Activated CD4-positive, CD25-positive, alpha-beta regulatory T cell treated with anti-CD3 and anti-CD28 coated beads, Interleukin-2, amount 50 U/mL, for 16 hours (primary cell): ENCODE results near the gene FCRLA.
"Not testable (repeated sequence)": the region's sequence is repeated elsewhere in the genome, so short reads cannot be mapped to it uniquely, and the experiment has no call there.

Experiments used
- DNase-seq: peaks from one replicate; pipeline ENCODE4 v3.0.0-alpha.2; 2020; ENCODE audit warnings: low read depth, low spot score

The FCRLA gene

DNA sequence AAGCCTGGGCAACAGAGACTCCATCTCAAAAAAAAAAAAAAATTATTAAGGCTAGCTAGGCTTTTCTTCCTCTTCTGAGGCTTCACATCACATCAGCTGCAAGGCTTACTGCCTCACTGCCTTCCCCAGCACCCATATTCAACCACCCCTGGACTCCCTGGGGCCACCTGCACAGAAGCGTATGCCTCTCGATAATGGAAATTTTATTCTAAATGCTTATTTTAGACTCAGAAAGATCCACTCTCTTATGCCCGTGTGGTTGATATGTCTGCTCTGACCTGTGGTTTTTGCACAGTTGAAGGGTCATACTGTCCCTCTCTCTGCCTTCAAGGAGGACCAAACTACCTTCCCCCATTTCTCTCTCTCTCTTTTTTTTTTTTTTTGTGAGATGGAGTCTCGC is 1.5 kb upstream of the FCRLA start:
- DNase-seq, result no peak

DNA sequence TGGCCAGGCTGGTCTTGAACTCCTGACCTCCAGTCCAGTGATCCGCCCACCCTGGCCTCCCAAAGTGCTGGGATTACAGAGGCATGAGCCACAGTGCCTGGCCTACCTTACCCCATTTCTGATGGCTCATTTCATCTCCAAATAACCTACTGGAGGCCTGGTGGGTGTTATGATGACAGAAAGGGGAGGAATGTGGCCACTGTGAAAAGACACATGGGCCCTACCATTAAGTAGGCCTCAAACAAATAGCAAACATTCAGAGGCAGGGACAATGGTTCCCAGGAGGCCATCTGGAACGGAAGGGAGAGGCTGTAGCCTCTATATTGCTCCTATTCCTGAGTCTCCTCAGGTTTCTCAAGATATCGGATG is 932 bp upstream of the FCRLA start:
- DNase-seq, result no peak

DNA sequence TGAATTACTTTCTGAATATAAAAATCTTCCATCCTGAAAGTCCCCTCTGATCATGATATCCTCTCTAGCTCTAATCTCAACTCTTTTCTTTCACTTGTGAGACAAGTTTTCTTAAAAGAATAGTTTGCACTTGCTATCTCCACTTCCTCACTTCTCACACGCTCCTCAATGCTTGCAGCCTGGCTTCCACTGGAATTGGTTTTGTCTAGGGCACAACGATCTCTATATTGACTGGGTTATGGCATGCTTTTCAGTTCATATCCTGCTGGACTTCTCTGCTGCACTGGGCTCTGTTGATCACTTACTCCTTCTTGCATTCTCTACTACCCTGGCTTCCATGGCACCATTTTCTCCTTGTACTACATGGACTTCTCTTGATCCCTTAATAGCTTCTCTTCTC is 474 bp downstream of the FCRLA start:
- DNase-seq, result no peak

DNA sequence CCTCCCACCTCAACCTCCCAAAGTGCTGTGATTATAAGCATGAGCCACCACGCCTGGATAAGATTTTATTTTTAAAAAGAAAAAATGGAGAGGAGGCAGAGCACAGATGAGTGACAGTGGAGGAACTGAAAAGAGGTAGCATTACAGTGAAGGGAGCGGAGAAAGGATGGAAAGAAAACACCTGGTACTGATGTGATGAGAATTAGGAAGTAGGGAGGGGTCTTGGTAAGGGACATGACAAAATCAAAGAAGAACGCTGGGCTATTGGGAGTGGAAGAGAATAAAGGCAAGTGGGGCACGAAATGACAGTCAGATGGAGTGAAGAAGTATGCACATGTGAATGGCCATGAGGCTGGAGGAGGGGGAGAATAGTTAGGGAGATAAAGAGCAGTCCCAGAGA is 2.3 kb downstream of the FCRLA start:
- DNase-seq, result no peak

DNA sequence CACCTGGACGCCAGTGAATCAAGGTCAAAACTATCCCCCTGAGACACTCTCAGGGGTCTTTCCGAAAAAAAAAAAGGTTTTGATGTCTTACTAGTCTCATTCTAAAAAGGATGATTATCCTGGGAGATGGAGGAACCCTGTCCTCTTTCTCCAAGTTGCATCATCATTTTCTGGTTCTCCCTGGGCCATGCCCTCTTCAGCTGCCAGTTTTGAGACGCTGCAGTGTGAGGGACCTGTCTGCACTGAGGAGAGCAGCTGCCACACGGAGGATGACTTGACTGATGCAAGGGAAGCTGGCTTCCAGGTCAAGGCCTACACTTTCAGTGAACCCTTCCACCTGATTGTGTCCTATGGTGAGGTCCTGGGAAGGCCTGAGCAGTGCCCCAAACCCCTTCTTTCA is 3.5 kb downstream of the FCRLA start:
- DNase-seq, result no peak

DNA sequence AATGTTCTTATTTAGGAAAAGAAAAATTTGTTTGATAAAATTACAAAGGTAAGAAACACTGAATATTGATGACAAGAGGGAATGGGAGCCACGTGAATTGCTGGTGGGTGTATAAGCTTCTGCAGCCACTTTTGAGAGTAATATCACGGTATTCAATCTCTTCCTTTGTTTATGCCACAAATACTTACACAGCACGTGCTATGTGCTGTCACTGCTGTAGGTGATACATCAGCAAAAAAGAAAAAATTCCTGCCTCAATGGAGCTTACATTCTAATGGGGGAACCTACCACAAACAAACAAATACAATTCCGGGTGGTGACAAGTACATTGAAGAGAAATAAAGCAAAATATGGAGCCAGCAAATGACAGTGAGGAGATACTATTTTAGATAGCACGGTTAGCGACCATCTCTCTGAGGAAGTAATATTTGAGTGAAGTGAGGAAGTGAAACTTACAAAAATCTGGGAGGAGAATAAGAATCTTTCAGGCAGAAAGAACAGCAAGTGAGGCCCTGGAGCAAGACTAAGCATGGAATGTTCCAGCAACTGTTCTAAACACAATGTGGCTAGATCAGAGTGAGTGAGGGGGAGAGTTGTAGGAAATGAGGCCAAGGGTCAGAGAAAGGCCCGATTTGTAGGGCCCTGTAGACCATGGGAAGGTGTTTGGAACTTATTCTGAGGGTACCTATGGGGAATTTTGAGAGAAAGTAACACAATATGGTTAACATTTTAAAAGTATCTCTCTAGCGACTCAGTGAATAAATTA is 11.7 kb downstream of the FCRLA start:
- no peak for DNase-seq

DNA sequence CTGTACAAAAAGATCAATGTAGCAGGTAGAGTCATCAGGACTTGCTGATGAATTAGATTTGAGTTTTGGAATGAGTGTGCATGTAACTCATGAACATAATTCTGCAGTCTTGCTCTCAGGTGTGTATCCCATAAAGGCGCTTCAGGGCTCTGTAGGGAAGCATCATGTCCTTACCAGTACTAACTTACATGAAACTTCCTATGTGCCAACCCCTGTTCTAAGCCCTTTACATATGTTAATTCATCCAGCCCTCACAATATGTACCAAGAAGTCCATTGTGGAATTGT is 12.2 kb downstream of the FCRLA start:
- DNase-seq, result no peak

DNA sequence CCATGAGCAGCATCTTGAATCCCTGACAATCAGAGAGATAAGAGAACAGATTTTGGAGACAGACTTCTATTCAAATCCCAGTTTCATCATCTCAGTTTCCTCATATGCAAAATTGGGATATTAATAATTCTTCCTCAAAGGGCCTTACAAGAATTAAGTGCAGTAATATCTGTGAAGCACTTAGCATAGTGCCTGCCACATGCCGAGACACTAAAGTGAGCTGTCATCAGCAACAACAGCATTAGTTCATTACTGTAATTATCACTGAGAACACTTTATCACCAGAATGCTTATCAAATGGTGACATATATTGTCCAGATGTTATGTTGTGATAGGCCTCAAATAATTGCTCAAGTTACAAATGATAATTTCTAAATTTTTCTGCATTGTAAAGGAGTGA is 13.4 kb downstream of the FCRLA start:
- DNase-seq, result no peak

DNA sequence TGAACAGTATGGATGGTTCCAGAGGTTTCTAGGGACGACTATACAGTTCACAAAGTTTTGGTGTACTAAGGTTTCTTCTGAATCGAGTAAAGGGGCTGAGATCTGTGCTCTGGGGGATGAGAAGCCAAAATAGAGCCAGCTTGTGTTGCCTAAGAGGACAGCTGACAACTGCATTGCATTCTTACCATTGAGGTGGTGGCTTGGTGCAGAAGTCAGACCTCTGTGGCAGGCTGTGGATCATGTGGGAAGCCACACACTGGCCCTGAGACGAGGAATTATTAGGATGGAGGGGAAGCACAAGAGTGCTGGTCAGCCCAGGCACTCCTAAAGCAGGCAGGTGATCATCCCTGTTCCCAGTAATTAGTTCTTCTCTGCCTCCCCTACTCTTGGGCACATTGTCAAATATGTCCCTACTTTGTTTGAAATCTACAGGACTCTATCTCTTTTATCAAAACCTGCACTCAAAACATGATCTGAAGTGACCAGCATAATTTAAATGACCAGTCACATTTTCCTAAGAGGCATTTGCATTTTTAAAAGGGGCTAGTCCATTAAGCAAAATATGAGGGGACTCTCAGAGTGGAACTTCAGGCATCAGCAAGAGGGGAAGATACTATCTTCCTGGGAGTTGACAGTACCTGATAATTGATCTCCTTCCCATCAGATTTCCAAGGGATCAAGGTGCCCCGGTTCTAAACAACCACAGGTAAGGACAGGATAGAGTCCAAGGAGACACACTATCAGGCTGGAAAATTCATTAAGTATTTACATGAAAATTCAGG is 14.1 kb downstream of the FCRLA start, which contains the start of gene FCRLB:
FCRLB (plus strand) TSS at position 589 of the 782 bp plus-strand sequence. CDS start 1,129 bp downstream, outside the sequence.
- DNase-seq, result no peak

DNA sequence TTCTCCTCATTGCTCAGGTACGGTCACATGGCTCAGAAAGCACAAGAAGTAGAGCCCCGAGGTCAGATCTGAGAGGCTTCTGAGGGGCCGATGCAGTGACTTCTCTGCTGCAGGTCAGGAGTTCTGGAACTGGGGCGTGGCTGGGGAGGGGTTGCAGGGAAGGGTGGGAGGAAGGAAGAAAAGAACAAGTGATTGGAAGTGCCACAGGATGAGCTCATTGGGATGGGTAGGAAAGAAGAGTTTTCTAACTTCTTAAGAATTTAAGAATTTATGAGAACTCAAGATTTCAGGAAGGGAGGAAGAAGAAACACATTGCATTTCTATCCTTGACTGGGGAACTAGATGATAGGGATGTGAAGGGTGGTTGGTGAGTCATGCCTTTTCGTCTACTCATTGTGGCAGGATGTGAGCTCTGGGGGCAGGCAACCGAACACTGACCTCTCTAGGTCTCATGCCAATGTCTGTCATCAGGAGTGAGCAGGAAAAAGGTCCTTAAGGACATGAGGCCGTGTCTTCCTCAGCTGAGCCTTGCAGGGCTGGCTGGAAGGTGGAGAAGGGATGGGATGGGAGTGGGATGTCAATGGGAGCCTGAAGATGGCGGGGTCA is 14.8 kb downstream of the FCRLA start:
- no peak for DNase-seq

DNA sequence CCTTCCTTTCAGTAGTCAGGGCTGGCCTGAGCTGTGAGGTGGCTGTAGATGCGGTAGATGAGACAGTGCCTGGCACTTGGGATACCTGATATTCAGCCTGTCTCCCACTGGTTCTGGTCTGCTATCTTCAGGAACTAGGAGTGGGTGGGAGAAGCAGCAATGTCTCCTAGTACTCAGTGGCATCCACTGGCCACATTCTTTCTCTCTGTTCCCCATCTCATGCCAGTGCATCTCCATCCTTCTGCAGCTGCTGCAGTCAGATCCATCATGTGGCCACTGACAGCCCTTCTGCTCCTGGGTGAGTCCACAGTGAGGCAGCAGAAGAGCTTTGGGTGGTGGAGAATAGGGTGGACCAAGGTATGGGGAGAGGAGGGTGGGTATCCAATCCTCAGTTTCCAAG is 15.4 kb downstream of the FCRLA start:
- DNase-seq, result no peak

DNA sequence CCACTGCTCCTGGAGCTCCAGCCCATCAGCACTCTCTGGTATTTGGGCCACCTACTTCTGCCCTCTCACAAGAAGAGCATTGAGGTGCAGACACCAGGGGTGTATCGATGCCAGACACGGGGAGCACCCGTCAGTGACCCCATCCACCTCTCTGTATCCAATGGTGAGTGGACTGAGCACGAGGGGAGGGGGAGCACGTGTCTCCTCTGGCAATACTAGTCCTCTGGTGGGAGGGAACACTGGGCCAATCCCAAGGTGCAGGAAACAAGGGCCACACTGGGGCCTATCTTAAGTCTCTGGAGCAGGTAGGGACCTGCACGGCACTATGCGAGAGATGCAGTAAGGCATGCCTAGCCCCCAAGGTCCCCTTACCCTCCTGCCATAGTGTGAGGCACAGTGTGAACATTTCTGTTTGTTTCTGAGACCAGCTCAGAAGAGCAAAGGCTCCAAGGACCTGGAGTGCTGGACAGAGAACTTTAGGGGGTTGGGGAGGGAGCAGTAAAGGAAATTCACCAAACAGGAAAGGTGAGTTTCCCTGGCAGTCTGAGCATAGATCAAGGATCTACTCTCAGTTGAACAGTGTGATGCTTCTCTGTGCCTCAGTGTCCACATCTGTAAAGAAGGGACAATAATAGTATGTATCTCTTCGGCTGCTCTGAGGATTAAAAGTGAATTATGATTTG is 16.6 kb downstream of the FCRLA start:
- no peak for DNase-seq

DNA sequence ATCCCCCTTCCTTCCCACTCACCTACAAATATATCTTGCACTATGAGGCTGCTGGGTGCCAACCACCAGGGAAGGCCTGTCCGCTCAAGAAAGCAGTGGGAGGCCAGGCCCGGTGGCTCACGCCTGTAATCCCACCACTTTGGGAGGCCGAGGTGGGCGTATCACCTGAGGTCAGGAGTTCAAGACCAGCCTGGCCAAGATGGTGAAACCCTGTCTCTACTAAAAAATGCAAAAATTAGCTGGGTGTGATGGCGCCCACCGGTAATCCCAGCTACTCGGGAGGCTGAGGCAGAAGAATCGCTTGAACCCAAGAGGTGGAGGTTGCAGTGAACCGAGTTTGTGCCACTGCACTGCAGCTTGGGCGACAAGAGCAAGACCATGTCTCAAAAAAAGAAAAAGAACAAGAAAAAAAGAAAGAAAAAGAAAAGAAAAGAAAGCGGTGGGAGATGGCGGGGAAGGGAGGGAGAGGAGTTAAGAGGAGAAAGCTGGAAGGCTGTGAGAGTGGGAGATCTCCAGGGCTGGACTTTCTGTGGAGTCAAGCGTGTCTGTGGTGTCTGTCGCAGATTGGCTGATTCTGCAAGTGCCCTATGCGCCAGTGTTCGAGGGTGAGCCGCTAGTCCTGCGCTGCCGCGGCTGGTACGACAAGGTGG is 18.4 kb downstream of the FCRLA start:
- not testable (repeated sequence) for DNase-seq

DNA sequence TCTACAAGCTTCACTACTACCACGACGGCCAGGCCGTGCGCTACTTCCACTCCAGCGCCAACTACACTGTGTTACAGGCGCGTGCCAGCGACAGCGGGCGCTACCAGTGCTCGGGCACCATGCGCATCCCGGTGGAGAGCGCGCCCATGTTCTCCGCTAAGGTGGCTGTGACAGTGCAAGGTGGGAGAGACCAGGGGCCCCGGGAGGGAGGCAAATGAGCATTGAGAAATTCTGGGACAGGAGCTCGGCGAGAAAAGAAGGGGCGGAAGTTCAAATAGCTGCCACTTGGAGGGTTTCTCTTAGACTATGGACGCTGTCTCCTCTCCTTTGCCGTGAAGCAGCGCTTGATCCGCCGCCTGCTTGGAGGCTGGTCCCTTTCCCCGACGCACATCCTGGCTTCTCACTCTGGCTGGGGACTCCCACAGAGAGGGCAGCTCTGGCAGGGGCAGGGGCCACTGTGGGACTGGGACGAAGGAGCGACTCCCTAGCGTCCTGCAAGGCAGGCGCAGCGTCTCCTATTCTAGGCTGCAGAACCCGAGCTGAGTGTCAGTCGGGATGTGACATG is 19.0 kb downstream of the FCRLA start:
- no peak for DNase-seq

DNA sequence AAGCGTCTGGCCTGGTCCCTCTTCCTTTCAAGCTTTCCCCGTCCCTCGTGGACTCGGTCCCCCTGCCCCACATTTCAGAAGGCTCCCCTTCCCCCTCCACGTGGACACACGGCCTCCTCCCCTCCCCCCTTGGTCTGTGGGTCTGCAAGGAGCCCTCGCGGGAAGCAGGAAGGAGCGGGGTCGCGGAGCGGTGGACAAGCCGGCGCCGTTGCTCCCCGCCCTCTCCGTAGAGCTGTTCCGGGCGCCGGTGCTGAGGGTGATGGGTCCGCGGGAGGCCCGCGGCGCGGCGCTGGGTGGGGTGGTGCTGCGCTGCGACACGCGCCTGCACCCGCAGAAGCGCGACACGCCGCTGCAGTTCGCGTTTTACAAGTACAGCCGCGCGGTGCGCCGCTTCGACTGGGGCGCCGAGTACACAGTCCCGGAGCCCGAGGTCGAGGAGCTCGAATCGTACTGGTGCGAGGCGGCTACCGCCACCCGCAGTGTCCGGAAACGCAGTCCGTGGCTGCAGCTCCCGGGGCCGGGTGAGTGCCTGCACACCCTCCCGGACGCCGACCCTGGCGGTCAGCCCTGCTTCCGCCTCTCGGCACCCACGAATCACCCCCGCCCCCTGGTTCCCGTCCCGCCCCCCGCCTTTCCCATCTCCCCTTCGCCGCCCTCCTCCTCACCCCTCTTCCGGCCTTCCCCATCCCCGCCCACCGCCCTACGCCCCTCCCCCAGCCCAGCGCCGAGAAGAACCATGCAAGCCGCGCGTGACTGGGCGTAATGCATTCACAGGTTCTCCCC is 19.6 kb downstream of the FCRLA start:
- DNase-seq, result no peak

DNA sequence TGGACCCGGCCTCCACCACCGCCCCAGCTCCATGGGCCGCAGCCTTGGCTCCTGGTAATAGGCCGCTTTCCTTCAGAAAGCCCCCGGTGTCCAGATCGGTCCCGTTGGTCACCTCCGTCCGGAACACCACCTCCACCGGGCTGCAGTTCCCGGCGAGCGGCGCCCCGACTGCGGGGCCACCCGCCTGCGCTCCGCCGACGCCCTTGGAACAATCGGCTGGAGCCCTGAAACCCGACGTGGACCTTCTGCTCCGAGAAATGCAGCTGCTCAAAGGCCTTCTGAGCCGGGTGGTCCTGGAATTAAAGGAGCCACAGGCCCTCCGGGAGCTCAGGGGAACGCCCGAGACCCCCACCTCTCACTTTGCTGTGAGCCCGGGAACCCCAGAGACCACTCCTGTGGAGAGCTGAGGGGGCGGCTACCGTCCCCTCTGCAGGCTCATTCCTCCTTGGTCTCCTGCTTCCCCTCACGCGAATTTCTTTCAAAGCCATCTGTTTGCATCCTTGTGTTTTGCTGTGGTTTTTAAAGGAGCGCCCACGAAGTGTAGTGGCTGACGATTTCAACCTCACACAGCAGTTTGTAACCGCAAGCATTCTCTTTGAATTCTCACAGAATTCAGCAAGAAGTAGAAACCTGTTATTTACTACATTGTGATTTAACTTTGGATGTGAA is 20.4 kb downstream of the FCRLA start:
- no peak for DNase-seq

DNA sequence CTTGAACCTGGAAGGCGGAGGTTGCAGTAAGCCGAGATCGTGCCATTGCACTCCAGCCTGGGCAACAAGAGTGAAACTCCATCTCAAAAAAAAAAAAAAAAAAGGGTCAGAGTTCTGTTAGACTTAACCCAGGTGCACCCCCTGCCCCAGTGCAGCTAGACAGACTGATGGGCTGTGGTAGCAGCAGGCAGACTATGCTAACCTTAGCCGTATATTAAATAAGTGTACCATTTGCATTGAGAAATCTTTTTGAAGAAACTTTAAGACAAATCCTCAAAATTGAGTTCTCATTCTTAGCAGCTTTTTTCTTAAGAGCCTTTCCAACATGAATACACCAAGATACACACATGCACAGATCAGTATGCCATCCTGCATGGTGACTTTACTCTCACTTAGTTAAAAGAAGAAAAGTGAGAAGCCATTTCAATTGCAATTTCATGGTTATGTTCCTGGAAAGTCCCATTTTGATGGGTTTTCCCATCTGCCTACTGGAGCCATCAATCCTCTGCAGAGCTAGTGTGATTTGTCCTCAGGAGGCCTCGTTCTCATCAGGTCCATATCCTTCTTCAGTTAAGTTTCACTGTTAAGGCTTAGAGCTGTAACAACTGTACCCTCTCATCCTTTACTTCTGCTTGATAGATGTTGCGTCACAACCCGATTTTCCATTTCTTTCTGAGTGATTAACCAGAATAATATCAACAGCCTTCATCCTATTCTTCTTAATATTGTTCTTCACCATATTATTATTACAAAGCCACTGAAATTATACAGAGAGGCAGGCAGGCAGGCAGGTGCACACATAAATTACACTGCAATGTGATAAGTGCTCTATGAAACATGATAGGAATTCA is 21.6 kb downstream of the FCRLA start:
- no peak for DNase-seq

DNA sequence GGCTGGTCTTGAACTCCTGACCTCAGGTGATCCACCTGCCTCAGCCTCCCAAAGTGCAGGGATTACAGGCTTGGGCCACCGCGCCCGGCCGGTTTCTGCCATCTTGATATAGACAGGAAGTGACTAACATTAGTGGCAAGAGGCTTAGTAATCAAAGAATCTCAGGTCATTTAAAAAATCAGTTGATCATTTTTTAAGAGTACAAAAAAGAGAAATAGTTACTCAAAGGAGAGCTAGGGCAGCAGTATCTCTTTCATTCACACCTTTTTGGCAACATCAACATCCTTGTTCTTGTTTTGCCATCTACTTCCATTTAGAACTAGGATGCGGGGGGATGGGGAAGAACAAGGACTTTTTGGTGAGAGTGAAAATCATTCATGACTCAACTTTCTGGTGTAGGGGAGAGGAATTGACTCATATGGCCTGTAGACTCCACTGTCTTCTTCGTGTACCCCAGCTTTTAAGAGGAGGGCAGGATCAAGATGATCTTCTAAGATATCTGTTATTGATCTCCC is 23.1 kb downstream of the FCRLA start:
- DNase-seq, result no peak

DNA sequence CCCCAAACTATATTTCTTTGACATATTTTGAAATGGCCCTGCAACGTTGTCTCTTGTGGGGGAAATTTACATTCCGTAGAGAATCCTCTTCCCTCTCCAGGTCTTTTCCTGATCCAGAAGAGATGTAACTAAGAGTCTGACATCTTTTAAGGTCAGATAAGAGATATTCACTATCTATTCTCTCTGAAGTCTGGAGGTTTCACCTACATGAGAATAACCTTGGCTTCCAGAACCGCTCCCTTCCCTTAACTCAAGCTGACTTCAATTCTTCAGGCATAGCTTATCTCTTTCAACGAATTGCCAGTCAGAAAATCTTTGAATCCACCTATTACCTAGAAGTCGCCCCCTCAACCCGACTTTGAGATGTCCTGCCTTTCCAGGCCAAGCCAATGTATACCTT is 24.2 kb downstream of the FCRLA start:
- no peak for DNase-seq
